ENCODE results near the gene QRSL1. TPM values are rescaled to one million over a fixed set of nuclear protein-coding genes. Genes with fewer than 3 reads are reported as not detected.

Gene QRSL1
- total and polyA plus RNA-seq, 4 donors, result 5.9 to 9.6 (median 7.0) TPM

DNA sequence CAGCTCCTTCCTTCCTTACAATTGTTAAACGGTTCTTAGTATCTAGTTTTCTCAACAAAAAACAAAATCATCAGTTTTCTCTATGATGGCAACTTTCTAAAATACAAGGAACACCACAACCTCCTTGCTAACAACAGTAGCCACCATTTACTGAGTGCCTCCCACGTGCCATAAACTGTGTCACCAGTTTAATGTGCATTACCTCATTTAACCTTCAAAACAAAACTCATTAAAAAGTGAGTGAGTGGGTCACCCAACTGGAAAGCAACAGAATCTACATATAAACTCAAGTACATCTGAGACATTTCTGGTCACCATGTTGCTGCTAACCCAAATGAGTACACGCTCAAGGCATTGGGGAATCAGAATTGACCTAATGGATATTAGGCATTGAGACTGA, 11.1 kb upstream of the QRSL1 start:
- H3K9ac ChIP-seq (ENCODE audit: low read depth in 1 of 2, low read length in 2 of 2), result no peak overlapping the region
- H3K9me3 ChIP-seq (ENCODE audit: control insufficient read depth in 4 of 4, low read length in 3 of 4), result no peaks in the 10 kb centered on the region
- 84% methylated on average over 3 of the region's 3 CpGs for WGBS
- TF ChIP-seq TAF1 (conservative IDR thresholded peaks at IDR 0.05), result no peak
- TF ChIP-seq, protein P1, sequence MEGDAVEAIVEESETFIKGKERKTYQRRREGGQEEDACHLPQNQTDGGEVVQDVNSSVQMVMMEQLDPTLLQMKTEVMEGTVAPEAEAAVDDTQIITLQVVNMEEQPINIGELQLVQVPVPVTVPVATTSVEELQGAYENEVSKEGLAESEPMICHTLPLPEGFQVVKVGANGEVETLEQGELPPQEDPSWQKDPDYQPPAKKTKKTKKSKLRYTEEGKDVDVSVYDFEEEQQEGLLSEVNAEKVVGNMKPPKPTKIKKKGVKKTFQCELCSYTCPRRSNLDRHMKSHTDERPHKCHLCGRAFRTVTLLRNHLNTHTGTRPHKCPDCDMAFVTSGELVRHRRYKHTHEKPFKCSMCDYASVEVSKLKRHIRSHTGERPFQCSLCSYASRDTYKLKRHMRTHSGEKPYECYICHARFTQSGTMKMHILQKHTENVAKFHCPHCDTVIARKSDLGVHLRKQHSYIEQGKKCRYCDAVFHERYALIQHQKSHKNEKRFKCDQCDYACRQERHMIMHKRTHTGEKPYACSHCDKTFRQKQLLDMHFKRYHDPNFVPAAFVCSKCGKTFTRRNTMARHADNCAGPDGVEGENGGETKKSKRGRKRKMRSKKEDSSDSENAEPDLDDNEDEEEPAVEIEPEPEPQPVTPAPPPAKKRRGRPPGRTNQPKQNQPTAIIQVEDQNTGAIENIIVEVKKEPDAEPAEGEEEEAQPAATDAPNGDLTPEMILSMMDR (IDR thresholded peaks at IDR 0.05; ENCODE audit: low read depth, low read length, missing input control), result no peak
- no peak for TF ChIP-seq RAD21 (IDR thresholded peaks at IDR 0.05)
- TF ChIP-seq, protein P2, sequence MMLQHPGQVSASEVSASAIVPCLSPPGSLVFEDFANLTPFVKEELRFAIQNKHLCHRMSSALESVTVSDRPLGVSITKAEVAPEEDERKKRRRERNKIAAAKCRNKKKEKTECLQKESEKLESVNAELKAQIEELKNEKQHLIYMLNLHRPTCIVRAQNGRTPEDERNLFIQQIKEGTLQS (IDR thresholded peaks at IDR 0.05), result no peak
- no peak for TF ChIP-seq NR2F2 (IDR thresholded peaks at IDR 0.05)
- no peak for TF ChIP-seq FOXA1 (IDR thresholded peaks at IDR 0.05)
- no peak for TF ChIP-seq HNF4A (conservative IDR thresholded peaks at IDR 0.05)
- TF ChIP-seq RXRA (IDR thresholded peaks at IDR 0.05), result no peak
- no peak for TF ChIP-seq JUND (IDR thresholded peaks at IDR 0.05)
- no peak for TF ChIP-seq HNF4G (IDR thresholded peaks at IDR 0.05)
- no peak for TF ChIP-seq GABPA (IDR thresholded peaks at IDR 0.05 in 1 of 2, conservative IDR thresholded peaks at IDR 0.05 in 1 of 2)
- no peak for TF ChIP-seq SP1 (IDR thresholded peaks at IDR 0.05)
- TF ChIP-seq EGR1 (IDR thresholded peaks at IDR 0.05; ENCODE audit: low read depth in 2 of 2), result no peak
- TF ChIP-seq FOXA2 (IDR thresholded peaks at IDR 0.05), result no peak
- TF ChIP-seq YY1 (IDR thresholded peaks at IDR 0.05), result no peak
- TF ChIP-seq, protein P3, sequence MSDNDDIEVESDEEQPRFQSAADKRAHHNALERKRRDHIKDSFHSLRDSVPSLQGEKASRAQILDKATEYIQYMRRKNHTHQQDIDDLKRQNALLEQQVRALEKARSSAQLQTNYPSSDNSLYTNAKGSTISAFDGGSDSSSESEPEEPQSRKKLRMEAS (IDR thresholded peaks at IDR 0.05), result no peak
- no peaks in the 10 kb centered on the region for H3K27me3 ChIP-seq (ENCODE audit: control insufficient read depth in 4 of 4, insufficient read depth in 4 of 4, low read length in 3 of 4)
- H3K4me1 ChIP-seq (ENCODE audit: control insufficient read depth in 4 of 4, insufficient read depth in 4 of 4, low read length in 3 of 4), result no peaks in the 10 kb centered on the region
- no peak overlapping the region for H3K27ac ChIP-seq (ENCODE audit: low read depth in 1 of 2, low read length in 2 of 2)
- H3K4me3 ChIP-seq (ENCODE audit: low read depth in 1 of 3, low read length in 3 of 3), result no peak overlapping the region
- no peak for DNase-seq (ENCODE audit: low spot score)
- peaks cover 0 to 9% (median 5%) of the 10 kb centered on the region in 4 donors for H3K36me3 ChIP-seq (ENCODE audit: control insufficient read depth in 4 of 4, insufficient read depth in 3 of 4, low read depth in 1 of 4, low read length in 3 of 4)

DNA sequence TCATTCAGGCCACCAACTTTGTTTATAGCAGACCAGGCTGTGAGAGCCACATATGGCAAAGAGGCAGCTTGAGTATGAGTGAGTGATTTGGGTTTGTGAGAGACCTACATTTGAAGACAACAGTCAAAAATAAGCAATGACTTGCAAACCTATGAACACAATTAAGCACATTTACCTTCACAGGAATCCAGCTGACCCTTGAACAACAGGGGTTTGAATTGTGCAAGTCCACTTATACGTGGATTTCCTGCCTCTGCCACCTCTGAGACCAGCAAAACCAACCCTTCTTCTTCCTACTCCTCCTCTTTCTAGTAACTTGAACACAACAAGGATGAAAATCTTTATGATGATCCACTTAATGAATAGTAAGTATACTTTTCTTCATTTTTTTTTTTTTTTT, 10.2 kb upstream of the QRSL1 start:
- TF ChIP-seq, protein P3 (IDR thresholded peaks at IDR 0.05), result no peak
- TF ChIP-seq HNF4A (conservative IDR thresholded peaks at IDR 0.05), result no peak
- no peak for TF ChIP-seq FOXA2 (IDR thresholded peaks at IDR 0.05)
- no peak for TF ChIP-seq RXRA (IDR thresholded peaks at IDR 0.05)
- TF ChIP-seq SP1 (IDR thresholded peaks at IDR 0.05), result no peak
- no peak for TF ChIP-seq TAF1 (conservative IDR thresholded peaks at IDR 0.05)
- TF ChIP-seq GABPA (IDR thresholded peaks at IDR 0.05 in 1 of 2, conservative IDR thresholded peaks at IDR 0.05 in 1 of 2), result no peak
- no peak for TF ChIP-seq JUND (IDR thresholded peaks at IDR 0.05)
- TF ChIP-seq RAD21 (IDR thresholded peaks at IDR 0.05), result no peak
- TF ChIP-seq YY1 (IDR thresholded peaks at IDR 0.05), result no peak
- TF ChIP-seq, protein P4, sequence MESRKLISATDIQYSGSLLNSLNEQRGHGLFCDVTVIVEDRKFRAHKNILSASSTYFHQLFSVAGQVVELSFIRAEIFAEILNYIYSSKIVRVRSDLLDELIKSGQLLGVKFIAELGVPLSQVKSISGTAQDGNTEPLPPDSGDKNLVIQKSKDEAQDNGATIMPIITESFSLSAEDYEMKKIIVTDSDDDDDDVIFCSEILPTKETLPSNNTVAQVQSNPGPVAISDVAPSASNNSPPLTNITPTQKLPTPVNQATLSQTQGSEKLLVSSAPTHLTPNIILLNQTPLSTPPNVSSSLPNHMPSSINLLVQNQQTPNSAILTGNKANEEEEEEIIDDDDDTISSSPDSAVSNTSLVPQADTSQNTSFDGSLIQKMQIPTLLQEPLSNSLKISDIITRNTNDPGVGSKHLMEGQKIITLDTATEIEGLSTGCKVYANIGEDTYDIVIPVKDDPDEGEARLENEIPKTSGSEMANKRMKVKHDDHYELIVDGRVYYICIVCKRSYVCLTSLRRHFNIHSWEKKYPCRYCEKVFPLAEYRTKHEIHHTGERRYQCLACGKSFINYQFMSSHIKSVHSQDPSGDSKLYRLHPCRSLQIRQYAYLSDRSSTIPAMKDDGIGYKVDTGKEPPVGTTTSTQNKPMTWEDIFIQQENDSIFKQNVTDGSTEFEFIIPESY (IDR thresholded peaks at IDR 0.05), result no peak
- TF ChIP-seq, protein P5, sequence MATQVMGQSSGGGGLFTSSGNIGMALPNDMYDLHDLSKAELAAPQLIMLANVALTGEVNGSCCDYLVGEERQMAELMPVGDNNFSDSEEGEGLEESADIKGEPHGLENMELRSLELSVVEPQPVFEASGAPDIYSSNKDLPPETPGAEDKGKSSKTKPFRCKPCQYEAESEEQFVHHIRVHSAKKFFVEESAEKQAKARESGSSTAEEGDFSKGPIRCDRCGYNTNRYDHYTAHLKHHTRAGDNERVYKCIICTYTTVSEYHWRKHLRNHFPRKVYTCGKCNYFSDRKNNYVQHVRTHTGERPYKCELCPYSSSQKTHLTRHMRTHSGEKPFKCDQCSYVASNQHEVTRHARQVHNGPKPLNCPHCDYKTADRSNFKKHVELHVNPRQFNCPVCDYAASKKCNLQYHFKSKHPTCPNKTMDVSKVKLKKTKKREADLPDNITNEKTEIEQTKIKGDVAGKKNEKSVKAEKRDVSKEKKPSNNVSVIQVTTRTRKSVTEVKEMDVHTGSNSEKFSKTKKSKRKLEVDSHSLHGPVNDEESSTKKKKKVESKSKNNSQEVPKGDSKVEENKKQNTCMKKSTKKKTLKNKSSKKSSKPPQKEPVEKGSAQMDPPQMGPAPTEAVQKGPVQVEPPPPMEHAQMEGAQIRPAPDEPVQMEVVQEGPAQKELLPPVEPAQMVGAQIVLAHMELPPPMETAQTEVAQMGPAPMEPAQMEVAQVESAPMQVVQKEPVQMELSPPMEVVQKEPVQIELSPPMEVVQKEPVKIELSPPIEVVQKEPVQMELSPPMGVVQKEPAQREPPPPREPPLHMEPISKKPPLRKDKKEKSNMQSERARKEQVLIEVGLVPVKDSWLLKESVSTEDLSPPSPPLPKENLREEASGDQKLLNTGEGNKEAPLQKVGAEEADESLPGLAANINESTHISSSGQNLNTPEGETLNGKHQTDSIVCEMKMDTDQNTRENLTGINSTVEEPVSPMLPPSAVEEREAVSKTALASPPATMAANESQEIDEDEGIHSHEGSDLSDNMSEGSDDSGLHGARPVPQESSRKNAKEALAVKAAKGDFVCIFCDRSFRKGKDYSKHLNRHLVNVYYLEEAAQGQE (IDR thresholded peaks at IDR 0.05), result no peak
- TF ChIP-seq, protein P1 (IDR thresholded peaks at IDR 0.05; ENCODE audit: low read depth, low read length, missing input control), result no peak
- Histone ChIP-seq H3K9ac (ENCODE audit: low read depth in 1 of 2, low read length in 2 of 2) (no peak overlapping the region), H3K27me3 (ENCODE audit: control insufficient read depth in 4 of 4, insufficient read depth in 4 of 4, low read length in 3 of 4) (no peaks in the 10 kb centered on the region), H3K4me3 (ENCODE audit: low read depth in 1 of 3, low read length in 3 of 3) (no peak overlapping the region), H3K27ac (ENCODE audit: low read depth in 1 of 2, low read length in 2 of 2) (no peak overlapping the region), H3K36me3 (ENCODE audit: control insufficient read depth in 4 of 4, insufficient read depth in 3 of 4, low read depth in 1 of 4, low read length in 3 of 4) (peaks cover 0 to 9% (median 4%) of the 10 kb centered on the region in 4 donors), H3K9me3 (ENCODE audit: control insufficient read depth in 4 of 4, low read length in 3 of 4) (no peaks in the 10 kb centered on the region), H3K4me1 (ENCODE audit: control insufficient read depth in 4 of 4, insufficient read depth in 4 of 4, low read length in 3 of 4) (no peaks in the 10 kb centered on the region)
- DNase-seq (ENCODE audit: low spot score), result no peak
- 48% methylated on average over 1 of the region's 1 CpG for WGBS

All from liver (tissue), 9 donors.